GM18873 (cell line): ENCODE data around the gene FEN1.

Source experiments
- ATAC-seq: cut with Tn5 transposase; IDR thresholded peaks from one replicate; pipeline ENCODE4 v1.9.1; 2021; ENCODE audit warnings: mild to moderate bottlenecking, moderate library complexity, moderate number of reproducible peaks; ENCODE audit not compliant: unreplicated experiment, low FRiP score

The FEN1 gene

DNA sequence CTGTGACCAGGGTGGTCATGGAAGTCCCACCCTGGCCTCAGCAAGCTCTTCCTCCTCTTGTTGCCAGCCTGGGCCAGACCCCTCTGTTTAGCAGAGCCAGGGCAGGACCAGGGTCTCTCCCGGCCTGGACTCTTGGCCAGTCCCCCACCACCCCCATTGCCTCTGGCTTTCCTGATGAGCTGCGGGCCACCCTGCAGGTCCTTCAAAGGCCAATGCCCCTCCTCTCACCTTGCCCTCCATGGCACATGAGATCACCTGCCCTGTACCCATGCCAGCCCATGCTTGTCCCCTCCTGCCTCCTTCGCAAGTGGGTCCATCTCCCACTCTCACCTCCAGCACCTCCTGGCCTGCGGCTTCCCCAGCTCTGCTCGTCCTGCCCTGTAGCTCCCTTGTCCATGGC lies 45.8 kb downstream of the FEN1 start:
- ATAC-seq: no peak

DNA sequence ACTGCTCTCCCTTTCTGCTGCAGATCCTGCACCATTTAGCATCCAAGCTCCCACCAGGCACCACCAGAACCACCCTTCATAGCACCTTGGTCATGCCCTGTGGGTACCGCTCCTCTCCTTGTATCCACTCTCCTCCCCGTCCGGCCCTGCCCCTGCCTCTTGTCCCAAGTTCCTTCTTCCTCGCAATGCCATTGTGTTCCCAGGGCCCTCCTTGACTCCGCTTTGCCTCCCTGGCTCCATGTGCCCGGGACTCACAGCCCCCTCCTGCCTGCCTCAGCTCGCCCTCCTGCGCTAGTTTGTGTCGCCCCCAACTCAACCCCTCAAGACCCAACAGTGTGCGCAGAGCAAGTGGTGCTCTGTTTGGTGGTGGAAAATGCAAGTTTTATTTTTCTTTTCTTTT lies 46.2 kb downstream of the FEN1 start:
- ATAC-seq: no peak

DNA sequence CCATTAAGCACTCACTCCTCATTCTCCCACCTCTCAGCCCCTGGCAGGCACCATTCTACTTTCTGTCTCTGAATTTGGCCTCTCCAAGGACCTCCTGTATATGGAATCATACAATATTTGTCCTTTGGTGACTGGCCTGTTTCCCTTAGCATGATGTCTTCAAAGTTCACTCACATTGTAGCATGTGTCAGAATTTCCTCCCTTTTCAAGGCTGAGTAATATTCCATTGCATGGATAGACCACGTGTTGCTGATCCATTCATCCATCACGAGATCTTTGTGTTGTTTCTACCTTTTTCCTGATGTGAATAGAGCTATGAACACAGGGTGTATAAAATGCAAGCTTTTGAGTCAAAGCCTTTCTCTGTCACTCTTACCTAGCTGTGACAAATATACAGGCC lies 47.0 kb downstream of the FEN1 start:
- ATAC-seq: no peak

DNA sequence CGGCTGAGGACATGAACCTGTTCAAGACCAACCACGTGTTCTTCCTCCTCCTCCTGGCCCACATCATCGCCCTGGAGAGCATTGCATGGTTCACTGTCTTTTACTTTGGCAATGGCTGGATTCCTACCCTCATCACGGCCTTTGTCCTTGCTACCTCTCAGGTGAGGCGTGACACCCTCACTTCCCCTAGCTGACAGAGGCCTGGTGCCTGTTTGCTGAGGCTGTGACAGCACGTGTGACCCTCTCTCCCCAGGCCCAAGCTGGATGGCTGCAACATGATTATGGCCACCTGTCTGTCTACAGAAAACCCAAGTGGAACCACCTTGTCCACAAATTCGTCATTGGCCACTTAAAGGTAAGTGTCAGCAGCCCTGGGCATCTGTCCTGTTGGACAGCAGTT lies 47.7 kb downstream of the FEN1 start:
- ATAC-seq: no peak

DNA sequence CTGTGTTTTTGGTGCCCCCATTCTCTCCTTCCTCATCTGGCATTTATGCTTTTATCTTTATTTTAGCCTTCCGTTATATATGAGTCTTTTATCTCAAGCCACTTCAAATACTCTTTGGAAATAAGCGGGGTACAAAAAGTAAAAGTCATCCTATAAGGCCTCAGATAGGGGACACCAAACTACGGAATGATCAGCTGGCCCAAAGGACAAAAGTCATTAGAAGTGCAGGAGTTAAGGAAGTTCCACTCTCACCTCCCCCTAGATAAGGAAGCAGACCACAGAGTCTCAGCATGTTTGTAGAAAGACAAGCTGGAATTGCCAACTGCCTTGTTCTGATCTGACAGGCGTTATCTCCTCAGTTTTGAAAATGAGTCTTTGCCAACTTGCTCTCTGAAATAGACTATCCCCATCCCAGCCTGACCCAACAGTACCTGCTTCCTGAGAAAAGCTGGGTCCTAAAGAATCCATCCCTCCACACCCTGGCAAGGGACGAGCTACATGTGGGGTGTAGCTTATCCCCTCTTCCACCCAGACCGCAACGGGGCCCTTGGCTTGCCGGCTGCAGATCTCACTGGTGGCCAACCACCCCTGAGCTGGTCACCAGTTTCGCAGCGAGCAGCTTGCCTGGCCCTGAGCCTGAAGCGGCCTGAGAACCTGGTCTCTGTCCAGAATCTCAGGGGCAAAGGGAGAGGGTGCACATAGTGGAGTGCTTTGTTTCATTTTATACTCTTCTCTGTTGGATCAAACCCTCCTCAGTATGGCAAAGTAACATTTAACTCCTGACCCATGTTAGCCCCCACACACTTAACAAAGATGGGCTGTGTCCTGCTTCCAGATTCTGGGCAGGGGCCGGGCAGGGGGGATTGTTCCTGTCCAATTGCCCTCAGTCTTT lies 49.2 kb downstream of the FEN1 start:
- no peak for ATAC-seq

DNA sequence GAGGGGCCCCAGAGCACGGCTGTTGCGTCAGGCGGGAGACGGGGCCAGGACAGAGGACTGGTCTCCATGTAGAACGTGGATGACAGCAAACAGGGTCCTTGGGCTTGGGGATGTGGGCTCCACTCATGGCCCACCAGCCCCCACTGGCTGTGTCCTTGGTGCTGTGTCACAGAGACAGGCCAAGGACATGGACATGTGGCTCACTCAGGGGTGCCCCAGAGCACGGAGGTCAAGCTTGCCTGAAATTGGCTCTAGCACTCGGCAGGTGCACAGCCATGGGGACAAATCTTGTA lies 49.8 kb downstream of the FEN1 start:
- no peak for ATAC-seq

DNA sequence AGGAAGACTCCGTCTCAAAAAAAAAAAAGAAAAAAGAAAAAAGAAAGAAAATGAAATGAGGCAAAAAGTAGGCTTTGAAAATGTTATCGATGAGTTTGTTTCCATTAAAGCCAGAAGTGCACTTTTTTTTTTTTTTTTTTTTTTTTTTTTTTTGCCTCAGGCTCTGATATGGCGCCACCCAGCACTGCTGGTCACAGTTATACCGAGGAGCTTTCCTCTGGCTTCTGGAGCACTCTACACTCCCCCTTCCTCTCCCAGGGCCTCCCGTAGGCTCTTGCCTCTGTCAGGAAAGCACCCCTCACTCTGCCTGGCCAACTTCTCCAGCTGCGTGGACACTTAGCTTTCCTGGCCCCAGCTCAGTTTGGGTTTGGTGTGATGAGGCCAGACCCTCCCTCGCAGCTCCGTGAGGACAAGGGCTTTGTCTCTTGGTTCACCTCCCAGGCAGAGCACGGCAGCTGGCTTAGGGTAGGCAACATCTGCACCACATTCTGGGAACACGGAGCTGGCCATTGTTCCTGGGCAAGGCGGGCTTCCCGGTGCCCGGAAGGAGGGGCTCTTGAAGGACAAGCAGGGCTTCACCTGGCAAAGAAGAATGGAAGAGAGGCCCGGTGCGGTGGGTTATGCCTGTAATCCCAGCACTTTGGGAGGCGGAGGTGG lies 52.3 kb downstream of the FEN1 start:
- no peak for ATAC-seq

DNA sequence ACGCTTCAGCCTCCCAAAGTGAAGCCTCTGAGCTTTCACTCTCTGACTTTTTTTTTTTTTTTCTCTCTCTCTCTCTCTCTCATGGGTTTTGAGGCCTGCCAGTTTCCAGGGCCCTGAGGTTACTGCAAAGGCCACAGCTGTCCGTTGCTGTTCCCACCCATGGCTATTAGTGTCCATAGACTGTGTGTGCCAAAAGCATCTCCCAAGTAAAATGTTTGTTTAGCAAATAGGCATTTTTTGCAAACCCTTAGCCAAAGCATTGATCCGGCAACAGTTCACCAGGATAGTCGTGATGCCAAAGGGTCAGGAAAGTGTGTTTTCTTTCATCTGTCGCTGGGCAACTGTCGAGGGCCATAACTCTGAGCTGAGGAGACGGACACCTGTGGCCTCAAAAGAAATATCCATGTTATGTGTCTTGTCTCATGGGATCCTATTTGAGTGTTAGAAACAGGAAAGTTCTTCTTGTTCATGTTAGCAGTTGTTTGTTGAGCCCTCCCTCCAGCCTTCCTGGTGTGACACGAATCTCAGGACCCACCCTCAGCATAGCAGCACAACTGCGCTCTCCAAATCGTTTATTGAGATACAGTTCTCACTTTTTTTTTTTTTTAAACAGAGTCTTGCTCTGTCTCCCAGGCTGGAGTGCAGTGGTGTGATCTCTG lies 53.8 kb downstream of the FEN1 start:
- no peak for ATAC-seq
